CD14-positive monocyte (primary cell): ENCODE measurements around the gene CD38. TPM values are rescaled to one million over a fixed set of nuclear protein-coding genes. Genes with fewer than 3 reads are reported as not detected.

Experiments
- DNase-seq, 3 donors: peaks; one replicate each; pipeline ENCODE4 v3.0.0-alpha.2; 2011 to 2022
- H2AFZ ChIP-seq: 2 replicates; pipeline ENCODE4 v1.6.0; 2012; ENCODE audit warnings: mild to moderate bottlenecking, low read depth, low read length, inconsistent platforms; ENCODE audit not compliant: insufficient read depth, poor library complexity, severe bottlenecking
- H3K27ac ChIP-seq, 2 donors: 1 replicate in 1 of 2; 2 replicates in 1 of 2; pipeline ENCODE4 v1.5.1; 2012 to 2013; ENCODE audit warnings: low read length in 2 of 2, control low read depth in 1 of 2, inconsistent platforms in 1 of 2, low read depth in 1 of 2, mild to moderate bottlenecking in 1 of 2
- H3K27me3 ChIP-seq, 2 donors: one replicate each; pipeline versions ENCODE4 v1.6.0 to v1.6.1; 2011 to 2013; ENCODE audit warnings: low read length in 2 of 2; ENCODE audit not compliant: control insufficient read depth in 2 of 2, insufficient read depth in 2 of 2
- H3K36me3 ChIP-seq, 2 donors: replicated peaks in 1 of 2; 1 replicate in 1 of 2; 2 replicates in 1 of 2; pipeline versions ENCODE4 v1.5.1 to v1.6.1; 2012 to 2013; ENCODE audit warnings: low read length in 2 of 2, control low read depth in 1 of 2, inconsistent platforms in 1 of 2, mild to moderate bottlenecking in 1 of 2; ENCODE audit not compliant: insufficient read depth in 2 of 2, control insufficient read depth in 1 of 2
- H3K4me1 ChIP-seq, 2 donors: 1 replicate in 1 of 2; 2 replicates in 1 of 2; pipeline versions ENCODE4 v1.5.1 to v1.6.1; 2012 to 2013; ENCODE audit warnings: low read length in 2 of 2, control low read depth in 1 of 2, inconsistent platforms in 1 of 2, mild to moderate bottlenecking in 1 of 2, moderate library complexity in 1 of 2; ENCODE audit not compliant: insufficient read depth in 2 of 2, control insufficient read depth in 1 of 2
- H3K4me2 ChIP-seq: replicated peaks from 2 replicates; pipeline ENCODE3; 2012; ENCODE audit warnings: low read length, moderate library complexity, mild to moderate bottlenecking; ENCODE audit not compliant: poor library complexity, severe bottlenecking; ENCODE audit errors: extremely low read depth
- H3K4me3 ChIP-seq, 3 experiments: fragments of 200-600 bp in 1 of 3; sonication (generic) in 1 of 3; replicated peaks in 1 of 3; 1 replicate in 2 of 3; 2 replicates in 1 of 3; pipeline ENCODE4 v1.5.1; 2011 to 2013; ENCODE audit warnings: low read length in 3 of 3, mild to moderate bottlenecking in 3 of 3, control low read depth in 2 of 3, low read depth in 2 of 3, inconsistent platforms in 1 of 3, moderate library complexity in 1 of 3
- H3K79me2 ChIP-seq: 2 replicates; pipeline ENCODE4 v1.6.0; 2012; ENCODE audit warnings: mild to moderate bottlenecking, control low read depth, inconsistent platforms, low read length, moderate library complexity; ENCODE audit not compliant: insufficient read depth
- H3K9ac ChIP-seq: 2 replicates; pipeline ENCODE4 v1.6.0; 2017; ENCODE audit warnings: low read length, mild to moderate bottlenecking; ENCODE audit not compliant: insufficient read depth, poor library complexity, severe bottlenecking
- H3K9me3 ChIP-seq, 2 donors: replicated peaks in 1 of 2; 1 replicate in 1 of 2; 2 replicates in 1 of 2; pipeline versions ENCODE4 v1.5.1 to v1.6.1; 2012 to 2013; ENCODE audit warnings: low read length in 2 of 2, control low read depth in 1 of 2; ENCODE audit not compliant: control insufficient read depth in 1 of 2, insufficient read depth in 1 of 2
- H4K20me1 ChIP-seq: 2 replicates; pipeline ENCODE4 v1.6.0; 2012; ENCODE audit warnings: mild to moderate bottlenecking, low read length, control low read depth, moderate library complexity; ENCODE audit not compliant: insufficient read depth
- H3K27ac Mint-ChIP-seq, 7 donors: one replicate each; pipeline ENCODE4 v1.8.0; 2020; ENCODE audit warnings: mild to moderate bottlenecking in 7 of 7, mixed read lengths in 7 of 7, moderate library complexity in 6 of 7, inconsistent platforms in 2 of 7
- H3K27me3 Mint-ChIP-seq, 3 donors: one replicate each; pipeline ENCODE4 v1.8.0; 2021 to 2022; ENCODE audit warnings: low read depth in 3 of 3, mild to moderate bottlenecking in 3 of 3, mixed read lengths in 3 of 3, moderate library complexity in 3 of 3, inconsistent platforms in 1 of 3
- H3K36me3 Mint-ChIP-seq, 2 donors: one replicate each; pipeline ENCODE4 v1.8.0; 2020; ENCODE audit warnings: mixed read lengths in 2 of 2, inconsistent platforms in 1 of 2, mild to moderate bottlenecking in 1 of 2
- H3K4me1 Mint-ChIP-seq: one replicate; pipeline ENCODE4 v1.8.0; 2020; ENCODE audit warnings: mild to moderate bottlenecking, mixed read lengths
- H3K4me3 Mint-ChIP-seq, 2 donors: one replicate each; pipeline ENCODE4 v1.8.0; 2020; ENCODE audit warnings: mild to moderate bottlenecking in 2 of 2, mixed read lengths in 2 of 2, moderate library complexity in 1 of 2
- H3K9me3 Mint-ChIP-seq, 7 donors: one replicate each; pipeline ENCODE4 v1.8.0; 2020 to 2022; ENCODE audit warnings: mixed read lengths in 7 of 7, mild to moderate bottlenecking in 6 of 7, moderate library complexity in 6 of 7, inconsistent platforms in 2 of 7
- CTCF ChIP-seq: fragments of 200-600 bp; IDR thresholded peaks from one replicate; pipeline ENCODE4 v1.8.0; 2022; ENCODE audit warnings: antibody characterized with exemption, mild to moderate bottlenecking
- WGBS: methylation state at CpG from one replicate; pipeline ENCODE4 v1.1.5; 2013; ENCODE audit warnings: missing lambda C conversion rate; ENCODE audit not compliant: insufficient coverage; 5-methylcytosine and 5-hydroxymethylcytosine counted together
- intact Hi-C, 2 donors: fragments of 100-400 bp; cut with micrococcal nuclease; formaldehyde crosslinking; loops; one replicate each; pipeline versions ENCODE4 v1.15.0 to v1.15.1; 2023
- polyA plus RNA-seq, 3 donors: library from polyadenylated mRNA; depleted of rRNA in 1 of 3; unstranded in 2 of 3; stranded (reverse) in 1 of 3; fragments of 300-500 nt in 2 of 3; fragments of >200 nt in 1 of 3; fragmentation: Illumina TruSeq in 2 of 3; gene quantifications; 1 replicate in 2 of 3; 2 replicates in 1 of 3; pipeline ENCODE4 v1.2.3, GENCODE V29; 2012 to 2021

CD38 gene
- polyA plus RNA-seq, 3 donors, result 2.3 to 4.4 (median 3.0) TPM

GRCh38 chr4:15847746-15848145 lies 69.6 kb downstream of the CD38 start:
- Mint-ChIP-seq H3K27ac (no peak overlapping the region), H3K4me3 (no peak overlapping the region), H3K27me3 (peaks cover 0 to 1% (median 0%) of the 10 kb centered on the region in 3 donors), H3K9me3 (peaks cover 0 to 1% (median 0%) of the 10 kb centered on the region in 7 donors), H3K4me1 (no peaks in the 10 kb centered on the region), H3K36me3 (peaks cover 31 to 32% of the 10 kb centered on the region in 2 donors)
- Histone ChIP-seq H2AFZ (no peak overlapping the region), H3K4me2 (no peak overlapping the region), H3K27me3 (no peaks in the 10 kb centered on the region), H3K36me3 (peaks cover 0 to 25% of the 10 kb centered on the region in 2 donors), H3K9ac (no peak overlapping the region), H4K20me1 (no peaks in the 10 kb centered on the region), H3K4me1 (no peaks in the 10 kb centered on the region), H3K9me3 (no peaks in the 10 kb centered on the region), H3K4me3 (no peak overlapping the region), H3K79me2 (no peaks in the 10 kb centered on the region), H3K27ac (no peak overlapping the region)
- no CpG with 5 or more reads among the region's 2 CpGs for WGBS
- DNase-seq, result no peak
- intact Hi-C loops, result no loop called here
- no peak for TF ChIP-seq CTCF

- DNase-seq, result no peak
- Histone ChIP-seq H3K4me1 (no peaks in the 10 kb centered on the region), H3K9ac (no peak overlapping the region), H3K27ac (no peak overlapping the region), H3K4me3 (no peak overlapping the region), H3K27me3 (no peaks in the 10 kb centered on the region), H3K4me2 (no peak overlapping the region), H3K9me3 (no peaks in the 10 kb centered on the region), H4K20me1 (no peaks in the 10 kb centered on the region), H2AFZ (no peak overlapping the region), H3K79me2 (no peaks in the 10 kb centered on the region), H3K36me3 (peaks cover 0 to 25% of the 10 kb centered on the region in 2 donors)
- intact Hi-C loops, result no loop called here
- no peak for TF ChIP-seq CTCF
- Mint-ChIP-seq H3K27ac (no peak overlapping the region), H3K27me3 (peaks cover 0 to 1% (median 0%) of the 10 kb centered on the region in 3 donors), H3K36me3 (peaks cover 33 to 37% of the 10 kb centered on the region in 2 donors), H3K9me3 (peaks cover 0 to 1% (median 0%) of the 10 kb centered on the region in 7 donors), H3K4me3 (no peak overlapping the region), H3K4me1 (no peaks in the 10 kb centered on the region)
- 75% methylated on average over 9 of the region's 10 CpGs for WGBS
Observed at GRCh38 chr4:15848191-15848842, 70.2 kb downstream of the CD38 start.
